AML-193 (cell line): Measurements from ENCODE around the gene HNRNPL.
A peak's percentile ranks its signal among the peaks of the same experiment; 100 is the strongest.
"Not testable (repeated sequence)": the region's sequence is repeated elsewhere in the genome, so short reads cannot be mapped to it uniquely, and the experiment has no call there.

Experiments used
- DNase-seq, 2 experiments: peaks; one replicate each; lab custom pipeline; 2025; lab: John Stamatoyannopoulos, UW

Gene HNRNPL

GRCh38 chr19:38869836-38870607 is 20.2 kb upstream of the HNRNPL start:
- DNase-seq, result peak; percentile 70 to 74

- DNase-seq, result peak; percentile 4 to 23
These were observed 19.5 kb upstream of the HNRNPL start for GRCh38 chr19:38869160-38869835.

- no peak for DNase-seq
These were observed 18.8 kb upstream of the HNRNPL start for GRCh38 chr19:38868551-38868950.

DNA sequence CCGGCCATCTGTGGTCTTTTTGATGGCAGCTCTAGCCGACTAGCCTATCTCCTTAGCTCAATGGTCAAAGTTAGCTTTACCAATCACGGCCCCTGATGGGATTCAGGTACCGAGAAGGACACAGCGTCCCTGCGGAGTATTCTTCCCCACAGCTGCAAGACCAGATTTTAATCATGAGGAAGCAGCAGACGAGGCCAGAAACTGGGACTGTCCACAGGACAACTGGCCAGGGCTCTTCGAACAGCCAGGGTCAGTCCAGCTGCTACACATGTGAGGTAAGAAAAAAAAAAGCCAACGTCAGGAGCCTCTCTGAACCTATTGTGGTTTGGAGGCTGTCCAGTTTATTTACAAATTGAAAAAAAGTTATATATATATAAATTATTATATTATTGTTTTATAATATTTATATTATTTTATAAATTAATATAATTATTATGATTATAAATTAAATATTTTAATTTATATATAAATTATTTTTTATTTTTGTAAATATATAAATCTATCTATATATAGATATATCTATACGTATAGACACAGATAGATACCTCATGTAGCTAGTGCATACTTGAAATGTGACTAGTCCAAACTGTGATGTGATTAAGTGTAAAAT is 17.5 kb upstream of the HNRNPL start:
- no peak for DNase-seq

GRCh38 chr19:38862321-38863059 is 12.7 kb upstream of the HNRNPL start:
- DNase-seq, result no peak

DNA sequence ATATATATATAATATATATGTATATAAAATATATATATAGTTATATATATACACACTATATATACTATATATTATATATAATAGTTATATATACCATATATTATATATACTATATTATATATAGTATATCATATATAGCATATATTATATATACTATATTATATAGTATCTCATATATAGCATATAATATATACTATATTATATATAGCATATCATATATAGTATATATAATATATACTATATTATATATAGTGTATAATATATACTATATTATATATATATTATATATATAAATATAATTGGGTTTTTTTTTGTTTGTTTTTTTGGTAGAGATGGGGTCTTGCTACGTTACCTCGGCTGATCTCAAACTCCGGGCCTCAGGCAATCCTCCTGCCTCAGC is 11.6 kb upstream of the HNRNPL start:
- DNase-seq, result no peak

DNA sequence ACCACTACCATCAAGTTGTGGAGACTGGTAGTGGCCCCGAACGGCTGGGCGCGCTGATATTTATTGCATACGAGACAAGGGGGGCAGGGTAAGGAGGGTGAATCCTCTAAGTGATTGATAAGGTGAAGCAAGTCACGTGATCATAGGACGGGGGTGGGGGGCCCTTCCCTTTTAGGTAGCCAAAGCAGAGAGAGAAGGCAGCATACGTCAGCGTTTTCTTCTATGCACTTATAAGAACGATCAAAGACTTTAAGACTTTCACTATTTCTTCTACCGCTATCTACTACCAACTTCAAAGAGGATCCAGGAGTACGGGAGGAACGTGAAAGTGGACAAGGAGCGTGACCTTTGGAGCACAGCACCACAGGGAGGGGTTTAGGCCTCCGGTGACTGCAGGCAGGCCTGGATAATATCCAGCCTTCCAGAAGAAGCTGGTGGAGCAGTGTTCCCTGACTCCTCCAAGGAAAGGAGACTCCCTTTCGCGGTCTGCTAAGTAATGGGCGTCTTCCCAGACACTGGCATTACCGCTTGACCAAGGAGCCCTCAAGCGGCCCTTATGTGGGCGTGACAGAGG is 9.9 kb upstream of the HNRNPL start:
- DNase-seq, result not testable (repeated sequence)

DNA sequence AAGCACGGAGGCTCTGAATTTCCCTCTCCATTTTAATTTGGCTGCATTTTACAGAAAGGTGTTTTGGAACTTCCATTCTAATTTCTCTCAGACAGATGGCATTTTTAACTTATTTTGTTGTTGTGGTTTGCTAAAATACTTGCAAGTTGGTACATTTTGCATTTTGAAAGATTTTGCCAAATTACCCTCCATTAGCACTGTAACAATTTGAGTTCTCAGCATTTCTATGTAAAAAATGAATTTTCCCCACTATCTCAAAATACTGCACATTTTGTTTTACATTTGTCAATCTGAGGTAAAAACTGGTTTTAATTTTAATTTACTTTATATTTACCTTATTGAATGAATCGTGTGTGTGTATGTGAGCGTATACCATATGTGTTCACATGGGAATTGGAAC is 7.0 kb upstream of the HNRNPL start:
- DNase-seq, result no peak

DNA sequence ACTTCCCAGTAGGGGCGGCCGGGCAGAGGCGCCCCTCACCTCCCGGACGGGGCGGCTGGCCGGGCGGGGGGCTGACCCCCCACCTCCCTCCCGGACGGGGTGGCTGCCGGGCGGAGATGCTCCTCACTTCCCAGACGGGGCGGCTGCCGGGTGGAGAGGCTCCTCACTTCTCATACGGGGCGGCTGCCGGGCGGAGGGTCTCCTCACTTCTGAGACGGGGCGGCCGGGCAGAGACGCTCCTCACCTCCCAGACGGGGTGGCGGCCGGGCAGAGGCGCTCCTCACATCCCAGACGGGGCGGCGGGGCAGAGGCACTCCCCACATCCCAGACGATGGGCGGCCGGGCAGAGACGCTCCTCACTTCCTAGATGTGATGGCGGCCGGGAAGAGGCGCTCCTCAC is 6.0 kb upstream of the HNRNPL start:
- DNase-seq, result not testable (repeated sequence)

DNA sequence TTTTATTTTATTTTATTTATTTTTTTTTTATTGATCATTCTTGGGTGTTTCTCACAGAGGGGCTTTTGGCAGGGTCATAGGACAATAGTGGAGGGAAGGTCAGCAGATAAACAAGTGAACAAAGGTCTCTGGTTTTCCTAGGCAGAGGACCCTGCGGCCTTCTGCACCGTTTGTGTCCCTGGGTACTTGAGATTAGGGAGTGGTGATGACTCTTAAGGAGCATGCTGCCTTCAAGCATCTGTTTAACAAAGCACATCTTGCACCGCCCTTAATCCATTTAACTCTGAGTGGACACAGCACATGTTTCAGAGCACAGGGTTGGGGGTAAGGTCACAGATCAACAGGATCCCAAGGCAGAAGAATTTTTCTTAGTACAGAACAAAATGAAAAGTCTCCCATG is 5.2 kb upstream of the HNRNPL start:
- DNase-seq, result not testable (repeated sequence)

DNA sequence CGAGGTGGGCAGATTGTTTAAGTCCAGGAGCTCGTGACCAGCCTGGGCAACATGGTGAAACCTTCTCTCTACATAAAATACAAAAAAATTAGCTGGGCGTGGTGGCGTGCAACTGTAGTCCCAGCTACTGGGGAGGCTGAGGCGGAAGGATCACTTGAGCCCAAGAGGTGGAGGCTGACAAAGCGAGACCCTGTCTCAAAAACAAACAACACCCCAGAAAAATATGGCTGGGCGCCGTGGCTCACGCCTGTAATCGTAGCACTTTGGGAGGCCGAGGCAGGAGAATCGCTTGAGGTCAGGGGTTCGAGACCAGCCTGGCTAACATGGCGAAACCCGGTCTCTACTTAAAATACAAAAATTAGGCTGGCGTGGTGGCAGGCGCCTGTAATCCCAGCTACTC is 3.4 kb upstream of the HNRNPL start:
- no peak for DNase-seq

DNA sequence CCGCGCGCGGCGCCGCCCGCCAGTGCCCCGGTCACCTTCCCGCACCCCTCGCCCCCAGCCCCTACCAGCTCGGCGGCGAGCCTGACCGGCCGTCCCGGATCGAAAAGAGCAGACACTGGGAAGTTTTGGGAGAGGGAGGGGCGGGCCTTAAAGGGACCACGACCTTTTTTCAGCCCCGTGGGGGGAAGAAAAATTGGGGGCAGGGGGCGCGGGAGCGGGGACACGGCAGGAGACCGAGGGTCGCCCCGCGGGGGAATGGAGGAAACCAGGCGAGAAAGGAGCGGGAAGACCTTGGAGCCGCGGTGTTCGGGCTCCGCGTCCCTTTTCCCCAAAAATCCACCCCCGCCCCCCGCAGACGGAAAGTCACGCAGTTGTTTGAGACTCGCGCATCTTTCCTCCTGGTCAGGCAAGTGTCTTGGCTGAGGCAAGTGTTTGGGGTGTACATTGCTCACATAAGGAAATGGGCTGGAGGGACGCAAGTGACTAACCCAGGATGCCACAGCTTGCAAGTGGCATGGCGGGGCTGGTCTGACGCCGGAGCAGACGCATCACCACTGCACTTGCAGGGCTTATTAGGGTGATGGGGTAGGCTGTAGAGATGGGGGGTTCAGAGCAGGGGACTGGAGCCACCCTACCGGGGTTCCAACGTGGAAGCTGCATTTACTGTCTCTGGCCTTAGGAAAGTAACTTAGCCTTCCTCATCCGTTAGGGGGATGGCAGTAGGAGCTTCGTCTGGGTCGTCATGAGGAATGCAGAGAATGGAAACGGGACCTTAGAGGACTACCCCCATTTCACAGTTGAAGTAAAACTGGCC is 2.7 kb upstream of the HNRNPL start:
- peak; percentile 37 to 51 for DNase-seq

DNA sequence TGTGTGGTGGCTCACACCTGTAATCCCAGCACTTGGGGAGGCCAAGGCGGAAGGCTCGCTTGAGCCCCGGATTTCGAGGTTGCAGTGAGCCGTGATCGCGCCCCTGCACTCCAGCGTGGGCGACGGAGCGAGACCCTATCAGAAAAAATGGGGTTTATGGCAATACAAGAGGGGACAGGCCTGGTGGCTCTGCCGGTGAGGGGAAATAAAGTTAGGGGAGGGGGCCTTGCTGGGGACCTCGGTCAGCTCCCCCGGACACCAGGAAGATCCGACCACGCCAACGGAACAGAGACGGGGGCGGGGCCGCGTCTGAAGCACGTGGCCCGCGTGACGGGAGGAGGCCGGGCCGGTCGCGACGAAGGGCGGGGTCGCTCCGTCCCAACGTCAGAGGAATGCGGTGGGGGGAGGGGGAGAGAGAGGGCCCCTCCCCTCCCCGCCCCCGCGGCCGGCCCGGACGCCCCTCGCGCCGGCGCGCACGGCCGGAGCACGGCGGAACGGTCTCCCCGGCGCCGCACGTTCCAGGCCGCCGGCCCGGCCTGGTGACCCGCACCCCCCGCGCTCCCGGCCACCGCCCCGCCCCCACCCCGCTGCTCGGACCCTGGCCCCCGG is 1.9 kb upstream of the HNRNPL start:
- peak; percentile 77 to 81 for DNase-seq

DNA sequence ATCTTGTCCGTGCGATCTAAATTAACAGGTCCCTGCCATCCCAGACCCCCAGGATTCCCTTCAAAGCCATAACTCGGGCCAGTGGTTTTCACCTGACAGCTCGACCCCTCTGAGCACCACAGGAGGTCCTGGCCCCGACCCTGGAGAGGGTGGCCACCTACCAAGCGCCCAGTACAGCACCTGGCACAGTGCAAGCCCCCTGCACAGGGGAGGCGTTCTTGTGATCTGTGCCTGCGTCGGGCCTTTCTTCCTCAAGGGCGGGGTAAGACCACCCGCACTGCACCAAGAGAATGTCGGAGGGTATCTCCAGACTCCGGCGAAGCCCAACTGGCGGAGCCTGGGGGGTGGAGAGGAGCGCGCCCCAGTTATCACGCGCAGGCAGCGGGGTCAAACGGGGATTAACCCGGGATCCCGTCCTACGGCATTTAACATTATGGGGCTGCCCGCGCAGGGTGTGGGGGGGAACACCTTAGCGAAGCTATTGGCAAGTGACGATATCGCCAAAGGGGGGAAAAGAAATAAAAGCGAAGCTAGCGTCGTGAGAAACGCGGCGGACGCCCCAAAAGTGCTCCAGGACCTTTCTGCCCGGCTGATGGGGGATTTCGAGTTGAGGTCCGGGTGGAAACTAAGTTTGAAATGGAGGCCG is 1.3 kb upstream of the HNRNPL start:
- DNase-seq, result no peak

DNA sequence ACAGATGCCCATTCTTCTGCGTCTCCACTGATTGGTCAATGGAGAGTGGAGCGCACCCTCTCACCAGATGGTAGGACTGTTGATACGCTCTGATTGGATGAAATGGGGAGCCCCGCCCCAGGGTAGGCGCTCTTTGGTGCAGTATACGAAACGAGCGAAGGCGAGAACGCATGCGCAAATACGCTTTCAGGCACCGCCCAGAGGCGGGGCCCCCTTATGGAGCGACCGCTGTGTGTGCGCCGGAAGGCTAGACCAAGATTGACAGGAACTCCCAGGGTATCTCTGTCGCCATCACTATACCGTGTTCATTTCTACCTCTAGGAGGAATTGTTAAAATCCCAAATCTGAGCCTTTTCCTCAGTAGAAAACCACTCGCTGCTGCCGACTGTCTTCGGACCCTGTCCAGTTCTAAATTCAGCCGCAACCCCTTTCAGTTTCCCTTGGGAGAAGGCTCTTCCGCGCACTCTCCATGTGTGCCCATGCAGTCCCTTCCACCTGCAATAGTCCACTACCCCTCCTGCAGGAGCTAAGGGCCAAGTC is 720 bp upstream of the HNRNPL start:
- no peak for DNase-seq

GRCh38 chr19:38849147-38849859 is 483 bp downstream of the HNRNPL start:
- DNase-seq, result peak; percentile 91 to 94

GRCh38 chr19:38848299-38849146 is 1.3 kb downstream of the HNRNPL start:
- no peak for DNase-seq

DNA sequence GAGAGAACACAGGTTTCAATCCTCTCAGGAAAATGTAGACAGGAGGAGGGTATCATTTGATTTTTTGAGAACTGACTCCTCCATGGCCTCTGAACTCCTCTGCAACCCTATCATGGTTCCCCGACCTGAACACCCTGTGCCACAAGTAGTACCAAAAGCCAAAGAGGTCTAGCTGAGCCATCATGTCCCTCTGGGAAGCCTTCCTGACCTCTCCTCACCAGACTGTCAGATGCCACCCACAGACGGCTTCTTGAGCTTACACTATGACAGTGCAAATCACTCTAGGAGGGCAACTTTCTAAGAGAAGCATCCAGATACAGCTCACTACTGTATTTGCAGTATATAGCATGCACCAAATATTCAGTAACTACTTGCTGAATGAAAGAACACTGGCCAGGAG is 3.7 kb downstream of the HNRNPL start:
- DNase-seq, result no peak
